GM12878 (cell line): ENCODE data around the gene HOXD1. TPM values are rescaled to one million over a fixed set of nuclear protein-coding genes. Genes with fewer than 3 reads are reported as not detected.

Experiments used
- ATAC-seq: fragments of 200-7000 bp; cut with Tn5 transposase; 3 replicates; pipeline ENCODE4 v1.9.1; 2020; ENCODE audit warnings: mild to moderate bottlenecking, moderate library complexity
- BruUV-seq: library from RNA; stranded (reverse); fragments of 400-500 nt; replicated peaks from 2 replicates; lab custom pipeline; 2021; lab: Mats Ljungman, UMichigan
- CTCF ChIA-PET: fragments of 300-600 bp; sonication (Branson Sonifier 250); formaldehyde crosslinking; extraction: SDS; loops from one replicate; lab custom pipeline; 2021; ENCODE audit warnings: inconsistent platforms; lab: Yijun Ruan, JAX
- POLR2A ChIA-PET: fragments of 350-600 bp; formaldehyde crosslinking; extraction: SDS; loops from one replicate; lab custom pipeline; 2021; ENCODE audit warnings: inconsistent platforms; lab: Charles Lee
- RAD21 ChIA-PET: fragments of 300-600 bp; sonication (Branson Sonifier 250); formaldehyde crosslinking; loops from one replicate; lab custom pipeline; 2023; ENCODE audit warnings: antibody characterized with exemption; ENCODE audit not compliant: unreplicated experiment; lab: Charles Lee
- SMC1A ChIA-PET: fragments of 300-600 bp; sonication (Branson Sonifier 250); formaldehyde crosslinking; loops from one replicate; lab custom pipeline; 2023; ENCODE audit not compliant: unreplicated experiment, uncharacterized antibody; lab: Charles Lee
- DNase-seq: peaks from one replicate; pipeline ENCODE4 v3.0.0-alpha.2; 2011; ENCODE audit warnings: low read depth, low spot score
- FAIRE-seq: peaks from 3 replicates; lab custom pipeline; 2011; peaks lifted over from hg19 to GRCh38; lab: Jason Lieb, UNC
- H2AFZ ChIP-seq: 2 replicates; pipeline ENCODE4 v1.6.0; 2011; ENCODE audit warnings: low read depth, low read length, control low read depth; ENCODE audit not compliant: control insufficient read depth
- H3K27ac ChIP-seq: 2 replicates; pipeline ENCODE4 v1.5.1; 2011; ENCODE audit warnings: control low read depth; ENCODE audit not compliant: control insufficient read depth, insufficient read depth
- H3K27me3 ChIP-seq, 2 experiments: replicated peaks in 1 of 2; 2 replicates each; pipeline versions ENCODE4 v1.6.0 to v1.6.1; 2011; ENCODE audit warnings: low read length in 1 of 2; ENCODE audit not compliant: control insufficient read depth in 2 of 2, insufficient read depth in 2 of 2
- H3K36me3 ChIP-seq, 2 experiments: 2 replicates each; pipeline ENCODE4 v1.5.1; 2011; ENCODE audit warnings: low read length in 1 of 2; ENCODE audit not compliant: control insufficient read depth in 2 of 2, insufficient read depth in 2 of 2
- H3K4me1 ChIP-seq: 2 replicates; pipeline ENCODE4 v1.6.1; 2011; ENCODE audit warnings: mild to moderate bottlenecking, low read length, moderate library complexity, mixed read lengths; ENCODE audit not compliant: control insufficient read depth, insufficient read depth
- H3K4me2 ChIP-seq: 2 replicates; pipeline ENCODE4 v1.6.0; 2011; ENCODE audit warnings: control low read depth; ENCODE audit not compliant: control insufficient read depth, insufficient read depth
- H3K4me3 ChIP-seq: fragments of 200-600 bp; sonication (generic); 2 replicates; pipeline ENCODE4 v1.5.1; 2016
- H3K79me2 ChIP-seq: 2 replicates; pipeline ENCODE4 v1.6.0; 2011; ENCODE audit warnings: low read length; ENCODE audit not compliant: control insufficient read depth, insufficient read depth
- H3K9ac ChIP-seq: 2 replicates; pipeline ENCODE4 v1.8.0; 2011; ENCODE audit warnings: low read length, control low read depth, mixed read lengths; ENCODE audit not compliant: control insufficient read depth, insufficient read depth
- H3K9me3 ChIP-seq: replicated peaks from 3 replicates; pipeline ENCODE4 v1.5.1; 2011; ENCODE audit warnings: mild to moderate bottlenecking, low read length; ENCODE audit not compliant: control insufficient read depth, insufficient read depth
- H4K20me1 ChIP-seq: 2 replicates; pipeline ENCODE4 v1.6.0; 2011; ENCODE audit not compliant: control insufficient read depth, insufficient read depth
- BMI1 ChIP-seq: fragments of 450-650 bp; IDR thresholded peaks from 2 replicates; pipeline ENCODE4 v1.6.1; 2016; ENCODE audit warnings: mild to moderate bottlenecking, moderate library complexity, borderline replicate concordance
- ESRRA ChIP-seq: IDR thresholded peaks from 2 replicates; pipeline ENCODE4 v1.6.1; 2012; ENCODE audit warnings: mild to moderate bottlenecking, low read length, improper control_type of control experiment
- EZH2 ChIP-seq: IDR thresholded peaks from 2 replicates; pipeline ENCODE4 v1.6.1; 2012; ENCODE audit warnings: low read depth, mild to moderate bottlenecking, control low read depth, inconsistent platforms, low read length, borderline replicate concordance; ENCODE audit not compliant: control insufficient read depth
- GABPA ChIP-seq: IDR thresholded peaks from 2 replicates; pipeline ENCODE4 v1.6.1; 2014; ENCODE audit warnings: antibody characterized with exemption, low read depth, mild to moderate bottlenecking, inconsistent platforms
- IKZF2 ChIP-seq, 2 experiments: fragments of 450-650 bp; IDR thresholded peaks; 2 replicates each; pipeline ENCODE4 v1.6.1; 2017; ENCODE audit warnings: mild to moderate bottlenecking in 2 of 2, moderate library complexity in 2 of 2
- MYB ChIP-seq: fragments of 150-350 bp; IDR thresholded peaks from 2 replicates; pipeline ENCODE4 v1.6.1; 2014; ENCODE audit warnings: mild to moderate bottlenecking, low read depth, low read length, borderline replicate concordance
- NR2F1 ChIP-seq: fragments of 450-650 bp; conservative IDR thresholded peaks from 2 replicates; pipeline ENCODE4 v1.6.1; 2017; ENCODE audit warnings: mild to moderate bottlenecking
- SMC3 ChIP-seq: IDR thresholded peaks from 2 replicates; pipeline ENCODE4 v1.6.1; 2011; ENCODE audit warnings: low read length, improper control_type of control experiment, borderline replicate concordance
- SUZ12 ChIP-seq: fragments of 200-600 bp; sonication (generic); IDR thresholded peaks from one replicate; pipeline ENCODE4 v1.6.1; 2018; ENCODE audit warnings: antibody characterized with exemption, mild to moderate bottlenecking; ENCODE audit not compliant: unreplicated experiment
- TBL1XR1 ChIP-seq: IDR thresholded peaks from 2 replicates; pipeline ENCODE4 v1.6.1; 2012; ENCODE audit warnings: low read depth, low read length, improper control_type of control experiment
- WGBS: methylation state at CpG from one replicate; pipeline ENCODE4 v1.1.6; 2016; ENCODE audit warnings: low lambda C conversion rate; ENCODE audit not compliant: insufficient replicate concordance, insufficient coverage; ENCODE audit errors: missing lambda C conversion rate; 5-methylcytosine and 5-hydroxymethylcytosine counted together
- in situ Hi-C: fragments of 300-500 bp; cut with MboI; formaldehyde crosslinking; loops from 9 replicates; pipeline ENCODE4 v1.14.3; 2018; ENCODE audit warnings: mixed read lengths
- intact Hi-C: fragments of 100-400 bp; cut with micrococcal nuclease; formaldehyde crosslinking; loops from one replicate; pipeline ENCODE4 v1.14.2; 2022; ENCODE audit not compliant: unreplicated experiment
- polyA plus RNA-seq, 11 experiments: library from polyadenylated mRNA; depleted of rRNA in 4 of 11; unstranded in 6 of 11; stranded (reverse) in 5 of 11; fragments of >200 nt; fragmentation: Nextera tagmentation in 4 of 11; fragmentation: Illumina TruSeq in 1 of 11; extraction: Ambion mirVana in 4 of 11; extraction: Trizol in 1 of 11; gene quantifications; 1 replicate in 1 of 11; 2 replicates in 10 of 11; pipeline versions ENCODE4 v1.2.1 to v1.2.3, GENCODE V29; 2011 to 2016; ENCODE audit warnings: inconsistent platforms in 2 of 11, missing spikeins in 2 of 11, low read depth in 1 of 11
- total RNA-seq, 4 experiments: library from RNA; depleted of rRNA in 3 of 4; stranded (reverse); fragments of >200 nt in 3 of 4; fragmentation: Illumina TruSeq in 1 of 4; extraction: Trizol in 1 of 4; gene quantifications; 2 replicates each; pipeline versions ENCODE4 v1.2.1 to v1.2.3, GENCODE V29; 2013 to 2021
- TF ChIP-seq, protein P1 (sequence below): fragments of 450-650 bp; IDR thresholded peaks from 2 replicates; pipeline ENCODE4 v1.6.1; 2017; ENCODE audit warnings: mild to moderate bottlenecking, moderate library complexity

The HOXD1 gene
- total and polyA plus RNA-seq, 10 of the 15 experiments (the other 5 are each of a cell fraction or from before 2014, with no cell fraction given) = not detected

DNA sequence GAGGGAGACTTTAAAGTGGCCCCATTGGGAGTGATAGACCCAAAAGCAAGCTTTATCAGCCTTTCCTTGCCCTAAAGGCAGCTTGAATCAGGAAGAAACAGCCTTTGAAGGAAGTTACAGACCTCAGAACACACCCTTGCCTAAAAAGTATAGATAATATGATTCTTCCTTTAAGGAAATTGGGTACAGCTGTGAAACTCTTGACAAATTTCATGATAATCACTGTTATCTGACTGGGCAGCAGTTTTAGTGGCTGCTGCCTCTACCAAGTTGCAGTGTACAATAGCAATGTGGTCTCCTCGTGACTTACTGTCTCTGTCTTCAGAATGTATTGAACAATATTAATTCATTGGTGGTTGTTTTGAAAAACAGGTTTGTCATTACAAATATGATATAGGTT lies 16.7 kb downstream of the HOXD1 start:
- no peaks in the 10 kb centered on the region for H3K79me2 ChIP-seq
- intact Hi-C loops (no loop called here), in situ Hi-C loops (no loop called here)
- H3K36me3 ChIP-seq = no peaks in the 10 kb centered on the region
- H2AFZ ChIP-seq = no peak overlapping the region
- H3K4me2 ChIP-seq = no peak overlapping the region
- ChIA-PET POLR2A (no interaction called here), SMC1A (no interaction called here), RAD21 (interaction anchor here (1.3 kb wide), 1 partner anchor 250 kb away, joined by 4 read pairs; no protein-coding TSS in a partner anchor), CTCF (interaction anchor here (1.0 kb wide), 2 partner anchors 11 kb away, joined by 3 read pairs; no protein-coding TSS in a partner anchor)
- H3K9me3 ChIP-seq = no peaks in the 10 kb centered on the region
- FAIRE-seq = no peak
- H4K20me1 ChIP-seq = no peaks in the 10 kb centered on the region
- H3K4me1 ChIP-seq = no peaks in the 10 kb centered on the region
- no peak overlapping the region for H3K9ac ChIP-seq
- no TSS peak for BruUV-seq
- no peaks in the 10 kb centered on the region; a peak in 1 of 4 replicates for H3K27me3 ChIP-seq
- no peak overlapping the region for H3K27ac ChIP-seq
- no peak overlapping the region for H3K4me3 ChIP-seq
- 17% methylated on average over 1 of the region's 1 CpG for WGBS
- TF ChIP-seq GABPA = no peak
- TF ChIP-seq SUZ12 = no peak
- TF ChIP-seq SMC3 = no peak
- TF ChIP-seq MYB = no peak
- no peak for TF ChIP-seq BMI1
- no peak for TF ChIP-seq TBL1XR1
- no peak for TF ChIP-seq EZH2
- no peak for TF ChIP-seq IKZF2 (IDR thresholded peaks at IDR 0.05)
- no peak for ATAC-seq
- no peak for DNase-seq

DNA sequence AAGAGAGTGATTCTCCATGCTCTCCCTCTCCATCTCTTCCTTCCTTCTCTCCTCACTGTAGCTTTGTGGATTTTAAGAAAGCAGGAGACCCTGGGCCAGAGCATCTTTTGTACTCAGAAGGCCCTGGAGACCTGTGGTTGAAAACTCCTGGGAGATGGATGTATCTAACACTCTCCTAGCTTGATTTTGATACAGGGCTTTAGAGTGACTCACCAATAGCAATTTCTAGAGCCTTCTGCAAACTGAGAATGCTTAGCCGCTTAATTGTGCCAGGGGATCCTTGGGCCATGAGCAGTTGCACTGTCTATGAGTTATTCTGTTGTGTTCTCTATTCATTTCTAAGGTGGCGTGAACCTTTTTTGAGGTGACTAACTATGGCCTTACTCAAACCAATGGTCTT lies 17.7 kb downstream of the HOXD1 start:
- no peak for ATAC-seq
- no peak for FAIRE-seq
- Histone ChIP-seq H3K9me3 (no peaks in the 10 kb centered on the region), H3K4me3 (no peak overlapping the region), H3K4me1 (no peaks in the 10 kb centered on the region), H3K4me2 (no peak overlapping the region), H3K9ac (no peak overlapping the region), H2AFZ (no peak overlapping the region), H3K27me3 (no peaks in the 10 kb centered on the region; a peak in 2 of 4 replicates), H3K27ac (no peak overlapping the region), H3K79me2 (no peaks in the 10 kb centered on the region), H3K36me3 (no peaks in the 10 kb centered on the region), H4K20me1 (no peaks in the 10 kb centered on the region)
- in situ Hi-C loops = no loop called here
- intact Hi-C loops = no loop called here
- ChIA-PET RAD21 (interaction anchor here (0.7 to 1.3 kb wide), 2 partner anchors 249 to 366 kb away, joined by 3 to 4 read pairs; no protein-coding TSS in a partner anchor), POLR2A (no interaction called here), CTCF (no interaction called here), SMC1A (no interaction called here)
- no TSS peak for BruUV-seq
- no peak for DNase-seq
- 12% methylated on average over 2 of the region's 2 CpGs for WGBS
- TF ChIP-seq MYB (no peak), ESRRA (no peak), NR2F1 (no peak), SMC3 (no peak)
- TF ChIP-seq, protein P1, sequence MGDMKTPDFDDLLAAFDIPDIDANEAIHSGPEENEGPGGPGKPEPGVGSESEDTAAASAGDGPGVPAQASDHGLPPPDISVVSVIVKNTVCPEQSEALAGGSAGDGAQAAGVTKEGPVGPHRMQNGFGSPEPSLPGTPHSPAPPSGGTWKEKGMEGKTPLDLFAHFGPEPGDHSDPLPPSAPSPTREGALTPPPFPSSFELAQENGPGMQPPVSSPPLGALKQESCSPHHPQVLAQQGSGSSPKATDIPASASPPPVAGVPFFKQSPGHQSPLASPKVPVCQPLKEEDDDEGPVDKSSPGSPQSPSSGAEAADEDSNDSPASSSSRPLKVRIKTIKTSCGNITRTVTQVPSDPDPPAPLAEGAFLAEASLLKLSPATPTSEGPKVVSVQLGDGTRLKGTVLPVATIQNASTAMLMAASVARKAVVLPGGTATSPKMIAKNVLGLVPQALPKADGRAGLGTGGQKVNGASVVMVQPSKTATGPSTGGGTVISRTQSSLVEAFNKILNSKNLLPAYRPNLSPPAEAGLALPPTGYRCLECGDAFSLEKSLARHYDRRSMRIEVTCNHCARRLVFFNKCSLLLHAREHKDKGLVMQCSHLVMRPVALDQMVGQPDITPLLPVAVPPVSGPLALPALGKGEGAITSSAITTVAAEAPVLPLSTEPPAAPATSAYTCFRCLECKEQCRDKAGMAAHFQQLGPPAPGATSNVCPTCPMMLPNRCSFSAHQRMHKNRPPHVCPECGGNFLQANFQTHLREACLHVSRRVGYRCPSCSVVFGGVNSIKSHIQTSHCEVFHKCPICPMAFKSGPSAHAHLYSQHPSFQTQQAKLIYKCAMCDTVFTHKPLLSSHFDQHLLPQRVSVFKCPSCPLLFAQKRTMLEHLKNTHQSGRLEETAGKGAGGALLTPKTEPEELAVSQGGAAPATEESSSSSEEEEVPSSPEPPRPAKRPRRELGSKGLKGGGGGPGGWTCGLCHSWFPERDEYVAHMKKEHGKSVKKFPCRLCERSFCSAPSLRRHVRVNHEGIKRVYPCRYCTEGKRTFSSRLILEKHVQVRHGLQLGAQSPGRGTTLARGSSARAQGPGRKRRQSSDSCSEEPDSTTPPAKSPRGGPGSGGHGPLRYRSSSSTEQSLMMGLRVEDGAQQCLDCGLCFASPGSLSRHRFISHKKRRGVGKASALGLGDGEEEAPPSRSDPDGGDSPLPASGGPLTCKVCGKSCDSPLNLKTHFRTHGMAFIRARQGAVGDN = no peak
